ENCODE measurements around the gene ZFAND2B.

ZFAND2B gene

GRCh38 chr2:219205165-219205538 lies 1.4 kb upstream of the ZFAND2B start:
- no peak for DNase-seq

- no peak for DNase-seq
Measured at GRCh38 chr2:219205981-219206327, 628 bp upstream of the ZFAND2B start.

DNA sequence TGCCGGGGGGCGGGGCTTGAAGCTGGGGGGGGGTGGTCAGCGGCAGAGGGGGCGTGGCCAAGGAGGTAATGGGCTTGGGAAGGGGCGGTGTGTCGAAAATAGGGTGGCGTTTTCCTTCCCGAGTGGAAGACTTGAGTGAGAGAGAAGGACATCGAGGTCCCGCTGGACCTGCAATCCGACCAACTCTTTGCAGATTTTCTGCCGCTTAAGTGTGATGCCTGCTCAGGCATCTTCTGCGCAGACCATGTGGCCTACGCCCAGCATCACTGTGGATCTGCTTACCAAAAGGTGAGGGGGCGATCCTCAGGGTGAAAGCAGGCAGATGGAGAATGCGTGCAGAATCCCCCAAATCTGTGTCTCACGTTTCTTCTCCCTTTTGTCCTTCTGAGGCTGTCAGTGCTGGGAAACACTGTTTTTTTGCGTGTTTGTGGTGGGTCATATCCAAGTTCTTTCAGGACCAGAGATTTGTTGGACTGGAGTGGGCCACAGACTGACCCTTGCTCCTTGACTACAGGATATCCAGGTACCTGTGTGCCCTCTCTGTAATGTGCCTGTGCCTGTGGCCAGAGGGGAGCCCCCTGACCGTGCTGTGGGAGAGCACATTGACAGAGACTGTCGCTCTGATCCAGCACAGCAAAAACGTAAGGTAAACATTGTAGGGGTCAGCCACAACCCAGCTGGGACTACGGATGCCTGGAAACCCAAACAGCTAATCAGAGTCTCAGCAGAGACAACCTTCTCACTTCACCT lies 727 bp downstream of the ZFAND2B start:
- no peak for DNase-seq

- DNase-seq = no peak
Measured at GRCh38 chr2:219207884-219208740, 1.5 kb downstream of the ZFAND2B start.

DNA sequence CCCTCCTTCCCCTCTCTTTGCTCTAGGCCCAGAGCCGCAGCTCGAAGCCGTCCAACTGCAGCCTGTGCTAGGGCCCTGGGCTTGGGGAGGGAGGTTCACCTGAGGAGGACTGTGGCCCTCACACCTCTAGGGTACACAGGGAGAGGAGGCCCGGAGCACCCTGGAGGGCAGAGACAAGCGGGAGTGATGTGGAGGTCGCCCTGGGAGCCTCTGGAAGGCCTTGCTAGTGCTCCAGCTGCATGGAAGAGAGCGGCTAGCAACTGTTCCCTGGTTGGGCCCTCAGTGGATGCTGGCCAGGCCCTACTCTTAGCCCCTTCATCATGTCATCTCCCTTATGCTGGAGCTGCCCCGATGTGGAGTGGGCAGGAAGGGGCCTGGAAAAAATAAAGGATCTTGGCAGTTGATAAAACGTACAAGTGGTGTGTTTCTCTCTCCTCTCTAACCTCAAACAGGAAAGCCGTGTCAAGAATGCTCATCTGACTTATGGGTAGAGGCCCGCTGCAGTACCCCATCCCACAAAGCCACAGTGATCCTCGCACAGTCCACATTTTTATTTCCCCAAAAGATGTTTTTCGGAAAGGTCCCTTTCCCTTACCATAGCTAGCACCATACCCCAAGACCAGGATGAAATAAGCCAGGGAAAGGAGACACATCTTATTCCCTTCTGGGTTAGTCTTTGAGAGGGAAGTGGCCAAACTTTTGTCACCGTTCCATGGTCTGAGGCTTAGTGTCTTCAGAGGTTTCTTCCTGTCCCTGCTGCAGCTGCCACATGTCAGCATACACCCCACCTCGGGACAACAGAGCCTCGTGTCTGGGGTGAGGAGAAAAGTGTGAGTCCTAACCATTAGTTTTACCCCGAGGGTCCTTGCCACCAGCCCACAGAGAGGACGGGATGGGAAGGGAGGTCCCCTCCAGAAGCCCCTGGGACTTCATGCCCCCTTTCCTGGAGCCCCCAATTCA lies 2.9 kb downstream of the ZFAND2B start:
- no peak for DNase-seq

GRCh38 chr2:219210196-219210885 lies 3.8 kb downstream of the ZFAND2B start:
- no peak for DNase-seq

- DNase-seq = no peak
Measured at GRCh38 chr2:219210886-219211362, 4.3 kb downstream of the ZFAND2B start.

DNA sequence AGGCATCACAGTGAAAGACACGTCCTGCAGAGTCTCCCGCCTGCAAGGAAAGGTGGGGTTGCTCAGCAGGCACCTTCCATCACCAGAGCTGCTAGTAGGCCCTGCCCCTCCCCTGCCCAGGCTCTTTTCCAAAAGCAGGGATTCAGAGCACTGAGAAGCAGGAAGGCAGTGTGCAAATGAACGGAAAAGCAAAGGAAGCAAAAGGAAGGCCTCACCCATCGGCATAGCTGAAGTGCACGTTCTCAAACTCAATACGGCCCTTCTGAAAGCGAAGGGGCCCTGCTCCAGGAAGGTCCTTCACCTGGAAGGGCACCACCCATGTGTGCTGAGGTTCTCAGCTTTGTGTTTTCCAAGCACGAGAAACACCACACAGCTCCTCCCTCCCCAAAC lies 6.4 kb downstream of the ZFAND2B start:
- DNase-seq = no peak

GRCh38 chr2:219213486-219214071 lies 7.0 kb downstream of the ZFAND2B start:
- DNase-seq = no peak

GRCh38 chr2:219214141-219214540 lies 7.6 kb downstream of the ZFAND2B start:
- no peak for DNase-seq

DNA sequence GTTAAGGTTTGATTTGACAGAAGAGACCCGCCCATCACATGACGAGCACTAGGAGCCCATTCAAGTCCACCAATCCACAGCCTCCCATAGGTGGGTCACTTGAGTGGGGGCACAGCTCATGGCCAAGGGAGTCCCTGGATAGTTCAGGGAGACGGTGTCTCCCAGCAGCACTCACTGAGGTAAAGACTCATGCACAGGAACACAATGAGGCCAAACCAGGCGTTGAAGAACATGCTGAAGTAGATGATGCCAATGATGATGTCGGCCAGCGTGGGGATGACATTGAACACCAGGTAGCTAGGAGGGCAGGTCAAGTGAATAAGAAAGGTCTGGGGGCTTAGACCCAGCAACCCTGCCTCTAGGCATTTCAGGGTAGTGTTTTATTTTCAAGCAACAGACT lies 8.2 kb downstream of the ZFAND2B start:
- DNase-seq = no peak

DNA sequence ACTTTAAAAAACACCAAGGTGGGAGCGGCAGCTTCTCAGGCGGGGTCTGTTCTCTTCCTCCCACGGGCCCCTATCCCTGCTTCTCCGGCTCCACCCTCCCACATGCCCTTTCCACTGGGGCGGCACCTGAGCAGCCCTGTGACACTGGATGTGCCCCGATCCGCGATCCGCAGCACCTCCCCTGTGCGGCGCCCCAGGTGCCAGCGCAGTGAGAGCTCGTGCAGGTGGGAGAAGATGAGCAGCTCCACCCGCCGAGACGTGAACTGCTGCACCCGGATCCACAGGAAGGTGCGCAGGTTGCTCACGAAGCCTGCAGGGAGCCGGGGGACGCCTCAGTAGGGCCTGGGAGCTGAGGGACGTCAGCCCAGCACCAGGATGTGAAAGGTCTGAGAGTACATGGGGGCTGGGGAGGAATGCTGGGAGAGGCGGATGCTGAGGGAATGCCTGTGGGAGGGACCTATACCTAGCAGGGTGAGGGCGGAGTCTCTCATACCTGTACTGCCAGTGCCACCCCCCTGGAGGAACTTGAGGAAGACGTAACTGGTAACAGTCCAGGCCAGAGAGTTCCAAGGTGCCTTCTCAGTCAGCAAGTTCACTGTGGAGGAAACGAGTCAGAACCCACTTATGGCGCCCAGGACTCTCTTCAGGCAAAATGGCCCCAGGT lies 9.4 kb downstream of the ZFAND2B start:
- no peak for DNase-seq

DNA sequence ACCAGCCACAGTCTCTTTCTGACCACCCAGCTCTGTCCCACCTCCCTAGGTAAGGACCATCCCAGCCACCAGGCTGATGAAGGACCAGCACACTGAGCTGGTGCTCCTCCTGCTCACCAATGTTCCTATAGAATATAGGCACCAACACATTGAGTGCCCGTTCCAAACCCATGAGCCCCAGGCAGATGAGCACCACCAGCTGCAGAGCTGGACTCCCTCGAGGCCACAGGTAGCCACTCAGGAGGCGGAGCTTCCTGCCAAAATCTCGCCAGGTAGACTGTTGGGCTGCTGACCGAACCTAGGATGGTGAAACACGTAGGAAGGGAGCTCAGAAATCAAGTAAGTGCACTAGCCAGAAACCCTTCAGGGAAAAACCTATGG lies 9.9 kb downstream of the ZFAND2B start:
- no peak for DNase-seq

- DNase-seq = peak; percentile 53
Measured at GRCh38 chr2:219218217-219218731, 11.7 kb downstream of the ZFAND2B start.

GRCh38 chr2:219218732-219219701 lies 12.4 kb downstream of the ZFAND2B start, which contains the start of gene ABCB6:
Gene ABCB6, minus strand, starts transcription at chr2:219218958. Its CDS starts 285 bp downstream, at chr2:219218673.
- peak; percentile 88 for DNase-seq

DNA sequence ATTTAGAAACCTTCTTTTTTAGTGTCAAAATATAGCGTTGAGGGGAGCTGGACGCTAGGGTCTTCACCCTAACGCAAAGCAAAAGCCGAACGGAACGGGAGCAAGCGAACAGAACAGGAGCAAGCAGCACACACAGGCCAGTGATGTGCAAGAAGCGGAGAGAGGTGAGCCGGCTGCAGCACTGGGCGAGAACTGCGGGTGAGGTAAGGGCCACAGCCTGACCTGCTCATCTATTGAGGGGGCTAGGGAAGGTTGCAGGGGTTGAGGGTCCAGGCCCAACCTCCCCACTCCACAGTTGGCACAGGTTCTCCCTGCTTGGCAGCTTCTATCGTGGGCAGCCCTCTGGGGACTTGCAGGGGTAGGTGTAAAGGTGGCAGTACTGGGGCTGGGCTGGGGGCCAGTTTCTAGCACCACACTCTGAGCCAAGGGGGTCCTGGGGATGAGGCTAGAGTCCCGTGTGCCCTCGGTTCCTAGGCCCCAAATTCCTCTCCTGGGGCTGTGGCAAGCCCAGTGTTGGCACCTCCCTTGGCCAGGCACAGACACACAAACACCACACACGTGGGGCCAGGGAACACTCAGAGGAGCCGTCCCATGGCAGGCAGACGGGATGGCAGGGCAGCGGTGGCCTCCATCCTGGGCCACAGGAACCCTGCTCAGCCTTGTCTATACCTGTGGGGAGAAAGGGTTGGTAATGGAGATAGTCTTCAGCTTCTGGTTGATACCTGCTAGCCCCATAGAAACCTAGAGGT lies 13.4 kb downstream of the ZFAND2B start:
- no peak for DNase-seq

DNA sequence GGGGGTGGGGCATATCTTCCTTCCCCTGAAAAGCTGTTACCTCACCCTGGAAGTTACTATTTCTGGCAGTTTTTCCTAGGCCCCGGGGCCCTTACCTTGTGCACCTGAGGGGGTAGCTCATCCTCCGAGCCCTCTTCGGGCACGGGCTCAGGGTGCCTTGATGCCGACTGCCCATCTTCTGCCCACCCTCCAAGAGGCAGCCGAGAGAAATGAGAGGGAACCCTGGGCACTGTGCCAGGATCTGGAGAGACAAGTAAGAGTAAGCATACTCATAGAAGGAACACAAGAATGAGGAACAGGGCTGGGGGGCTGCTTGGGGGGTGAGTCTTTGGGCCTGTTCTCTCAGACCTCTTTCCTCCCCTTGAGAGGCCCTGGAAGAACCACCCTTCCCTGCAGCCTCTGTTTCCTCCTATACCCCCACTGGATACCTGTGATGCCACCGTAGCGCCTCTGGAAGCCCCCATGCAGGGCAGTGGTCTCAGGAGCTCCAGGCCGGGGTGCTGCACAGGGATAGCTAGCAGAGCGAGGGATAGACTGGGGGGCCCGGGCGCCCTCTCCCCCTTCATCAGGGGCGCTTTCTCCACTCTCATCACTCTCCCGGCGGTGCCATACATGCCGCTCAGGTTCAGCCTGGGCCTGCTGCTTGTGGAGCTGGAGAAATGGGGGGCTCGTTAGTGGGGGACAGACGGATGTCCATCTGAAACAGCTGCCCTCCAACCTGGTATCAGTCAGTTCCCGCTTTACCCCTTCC lies 14.2 kb downstream of the ZFAND2B start:
- no peak for DNase-seq

DNA sequence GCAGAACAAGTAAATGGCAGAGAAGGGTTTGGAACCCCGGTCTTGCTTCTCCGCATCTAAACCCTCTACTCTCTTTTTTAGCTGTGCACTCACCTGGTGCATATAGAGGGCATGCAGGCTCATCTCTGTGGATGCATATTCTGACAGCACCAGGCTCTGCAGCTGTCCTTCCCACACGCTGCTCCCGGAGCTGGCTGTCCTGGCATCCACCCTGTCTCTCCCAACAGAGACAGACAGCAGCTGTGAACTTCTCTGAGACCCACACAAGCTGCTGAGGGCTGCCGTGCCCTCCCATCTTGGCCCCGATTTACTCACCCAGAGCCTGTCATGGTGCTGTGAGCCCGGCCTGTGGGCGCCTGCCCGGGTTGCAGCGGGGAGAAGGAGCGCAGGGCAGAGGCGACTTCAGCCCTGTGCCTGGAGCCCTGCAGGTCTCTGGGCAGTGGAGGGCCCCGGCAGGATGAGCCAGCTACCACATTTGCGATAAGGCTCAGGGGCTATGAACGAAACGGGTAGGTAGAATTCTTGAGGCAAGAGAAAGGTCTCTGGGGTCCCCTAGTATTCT lies 15.5 kb downstream of the ZFAND2B start:
- no peak for DNase-seq
